Activated CD4-positive, alpha-beta T cell treated with anti-CD3 and anti-CD28 coated beads, Interleukin-2, amount 50 U/mL, for 48 hours (primary cell): Measurements from ENCODE around the gene AADACL2.
"Not testable (repeated sequence)": the region's sequence is repeated elsewhere in the genome, so short reads cannot be mapped to it uniquely, and the experiment has no call there.

Experiments used
- DNase-seq, 2 experiments: peaks; one replicate each; pipeline ENCODE4 v3.0.0-alpha.2; 2020

Gene AADACL2, protein sequence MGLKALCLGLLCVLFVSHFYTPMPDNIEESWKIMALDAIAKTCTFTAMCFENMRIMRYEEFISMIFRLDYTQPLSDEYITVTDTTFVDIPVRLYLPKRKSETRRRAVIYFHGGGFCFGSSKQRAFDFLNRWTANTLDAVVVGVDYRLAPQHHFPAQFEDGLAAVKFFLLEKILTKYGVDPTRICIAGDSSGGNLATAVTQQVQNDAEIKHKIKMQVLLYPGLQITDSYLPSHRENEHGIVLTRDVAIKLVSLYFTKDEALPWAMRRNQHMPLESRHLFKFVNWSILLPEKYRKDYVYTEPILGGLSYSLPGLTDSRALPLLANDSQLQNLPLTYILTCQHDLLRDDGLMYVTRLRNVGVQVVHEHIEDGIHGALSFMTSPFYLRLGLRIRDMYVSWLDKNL

DNA sequence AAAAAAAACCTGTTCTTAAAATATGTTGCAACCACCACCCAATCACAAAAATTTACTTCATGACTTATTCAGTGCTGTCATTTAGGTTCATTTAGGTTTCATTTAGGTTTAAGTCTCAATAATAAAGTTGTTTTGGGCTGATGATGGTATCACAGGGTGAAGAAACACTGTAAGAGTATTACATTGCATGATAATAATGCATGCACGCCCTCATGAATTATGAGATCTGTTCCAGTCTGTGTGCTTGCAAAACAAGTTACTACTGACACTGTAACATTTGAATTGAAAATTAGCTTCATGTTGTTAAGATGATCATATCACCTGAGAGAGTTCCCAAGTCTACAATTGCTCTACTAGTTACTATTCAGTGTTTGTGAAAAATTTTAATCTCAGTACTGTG is at the start of gene AADACL2:
TSS of gene AADACL2 (plus strand) at position 315 of the 400 bp plus-strand sequence. CDS start 109 bp downstream, outside the sequence.
- no peak for DNase-seq

DNA sequence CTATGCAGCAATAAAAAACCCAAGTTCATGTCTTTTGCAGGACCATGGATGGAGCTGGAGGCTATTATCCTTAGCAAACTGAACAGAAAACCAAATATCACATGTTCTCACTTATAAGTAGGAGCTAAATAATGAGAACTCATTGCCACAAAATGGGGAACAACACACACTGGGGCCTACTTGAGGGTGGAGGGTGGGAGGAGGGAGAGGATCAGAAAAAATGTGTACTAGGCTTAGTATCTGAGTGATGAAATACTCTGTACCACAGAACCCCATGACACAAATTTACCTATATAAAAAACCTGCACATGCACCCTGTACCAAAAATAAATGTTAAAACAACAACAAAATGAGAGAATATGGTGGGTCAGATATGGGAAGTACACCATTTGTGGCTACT is 49.6 kb upstream of the AADACL2 start:
- DNase-seq, result no peak

DNA sequence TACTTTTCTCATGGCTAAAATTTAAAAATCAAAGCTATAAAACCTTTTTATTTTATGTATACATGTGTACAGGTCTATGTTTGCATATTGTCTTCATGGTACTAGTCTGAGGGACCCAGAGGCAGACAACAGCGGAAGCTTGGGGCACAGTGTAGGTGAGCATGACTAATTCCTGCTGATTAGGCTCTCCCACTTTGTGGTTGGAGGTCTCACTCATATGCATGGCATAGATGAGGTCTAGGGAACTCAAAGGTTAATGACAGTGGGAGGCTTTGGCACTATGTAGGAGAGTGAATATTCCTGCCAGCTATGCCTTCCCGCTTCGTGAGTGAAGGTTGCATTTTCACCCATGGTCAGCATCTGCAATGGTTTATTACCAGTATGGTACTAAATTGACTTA is 47.5 kb upstream of the AADACL2 start:
- no peak for DNase-seq

DNA sequence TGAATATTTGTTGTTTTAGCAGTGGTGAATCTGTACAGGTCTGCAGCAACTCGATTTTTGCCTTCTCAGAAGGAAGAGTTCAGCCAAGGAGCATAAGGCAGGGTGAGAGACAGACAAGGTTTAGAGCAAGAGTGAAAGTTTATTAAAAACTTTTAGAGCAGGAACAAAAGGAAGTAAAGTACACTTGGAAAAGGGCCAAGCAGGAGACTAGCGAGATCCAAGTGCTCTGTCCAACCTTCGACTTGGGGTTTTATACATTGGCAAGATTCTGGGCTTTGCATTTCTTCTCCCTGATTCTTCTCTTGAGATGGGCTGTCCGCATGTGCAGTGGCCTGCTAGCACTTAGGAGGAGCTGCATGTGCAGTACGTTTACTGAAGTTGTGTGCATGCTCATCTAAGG is 46.7 kb upstream of the AADACL2 start:
- DNase-seq, result no peak

DNA sequence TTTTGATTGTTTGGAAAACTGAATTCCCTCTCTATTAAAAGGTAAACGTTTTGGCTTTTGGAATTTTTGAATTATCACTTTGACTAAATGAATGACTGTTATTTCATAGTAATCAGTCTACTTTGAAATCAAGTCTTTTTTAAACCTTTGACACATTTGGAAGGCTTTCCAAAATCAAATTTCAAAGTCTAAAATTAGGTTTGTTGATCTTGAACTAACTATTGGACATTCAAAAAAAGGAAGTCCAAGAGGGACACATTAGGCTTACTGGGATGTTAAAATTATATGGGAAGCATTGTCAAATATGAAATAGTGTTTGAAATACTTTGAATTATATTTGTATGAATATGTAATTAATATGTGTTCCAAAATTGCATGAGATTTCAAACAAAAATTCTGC is 45.2 kb upstream of the AADACL2 start:
- DNase-seq, result no peak

DNA sequence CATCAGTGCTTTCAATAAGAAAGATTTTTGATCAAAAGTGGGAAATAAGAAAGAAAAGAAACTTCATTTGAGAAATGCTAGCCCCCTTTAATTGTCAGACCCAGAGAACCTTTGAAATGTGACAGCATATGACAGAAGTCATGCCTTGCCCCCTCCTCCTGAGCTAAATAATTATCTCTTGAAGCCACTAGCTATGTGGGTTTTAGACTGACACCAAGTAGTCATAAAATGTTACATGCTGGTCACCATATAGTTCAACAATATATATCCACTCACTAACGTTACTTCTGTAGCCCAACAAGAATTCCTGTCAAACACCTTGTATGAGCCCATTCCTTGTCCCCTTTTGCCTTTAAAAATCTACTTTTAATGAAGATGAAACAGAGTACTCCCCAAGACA is 43.1 kb upstream of the AADACL2 start:
- DNase-seq, result no peak

DNA sequence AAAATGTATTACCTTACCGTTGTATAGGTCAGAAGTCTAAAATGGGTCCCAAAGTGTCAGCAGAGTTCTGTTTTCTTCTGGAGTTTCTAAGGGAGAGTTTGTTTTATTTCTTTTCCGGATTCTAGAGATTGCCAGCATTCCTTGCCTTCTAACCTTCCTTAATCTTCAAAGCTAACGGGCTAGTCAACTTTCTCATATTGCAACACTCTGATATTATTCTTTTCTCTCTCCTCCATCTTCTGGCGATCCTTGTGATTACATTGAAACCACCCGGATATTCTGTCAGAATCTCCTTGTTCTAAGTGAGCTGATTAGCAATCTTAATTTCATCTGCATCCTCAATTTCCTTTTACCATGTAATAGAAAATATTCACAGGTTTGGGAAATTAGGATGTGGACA is 36.2 kb upstream of the AADACL2 start:
- DNase-seq, result no peak

DNA sequence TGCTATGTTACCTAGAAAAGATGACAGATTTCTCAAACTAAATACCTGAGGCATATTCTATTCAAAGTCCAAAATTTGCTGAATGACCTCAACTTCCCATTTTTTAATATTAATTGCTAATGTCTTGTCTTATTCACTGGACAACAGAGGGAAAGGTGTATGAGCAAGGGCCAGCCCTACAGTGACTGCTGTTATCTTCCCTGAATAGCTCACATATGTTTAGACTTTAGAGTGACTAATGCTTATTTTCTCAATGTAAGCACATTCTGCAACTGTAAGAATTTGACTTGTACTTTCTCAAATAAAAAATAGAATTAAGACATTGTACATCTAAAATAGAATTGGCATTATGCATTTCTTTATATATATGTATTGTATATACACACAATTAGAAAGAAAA is 26.5 kb upstream of the AADACL2 start:
- DNase-seq, result no peak

DNA sequence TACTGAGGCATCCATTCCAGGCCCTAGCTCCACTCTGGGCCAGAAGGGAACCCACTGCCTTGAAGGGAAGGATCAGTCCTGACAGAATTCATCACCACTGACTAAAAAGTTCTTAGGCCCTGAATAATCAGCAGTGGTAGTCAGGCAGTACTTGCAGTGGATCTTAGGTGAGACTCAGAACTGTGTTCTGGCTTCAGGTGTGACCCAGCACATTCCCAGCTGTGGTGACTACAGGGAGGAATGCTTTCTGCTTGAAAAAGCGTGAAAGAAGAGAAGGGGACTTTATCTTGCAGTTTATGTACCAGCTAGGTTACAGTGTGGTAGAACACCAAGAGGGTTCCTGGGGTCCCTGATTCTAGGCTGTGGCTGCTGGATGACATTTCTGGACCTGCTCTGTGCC is 24.9 kb upstream of the AADACL2 start:
- DNase-seq, result no peak

DNA sequence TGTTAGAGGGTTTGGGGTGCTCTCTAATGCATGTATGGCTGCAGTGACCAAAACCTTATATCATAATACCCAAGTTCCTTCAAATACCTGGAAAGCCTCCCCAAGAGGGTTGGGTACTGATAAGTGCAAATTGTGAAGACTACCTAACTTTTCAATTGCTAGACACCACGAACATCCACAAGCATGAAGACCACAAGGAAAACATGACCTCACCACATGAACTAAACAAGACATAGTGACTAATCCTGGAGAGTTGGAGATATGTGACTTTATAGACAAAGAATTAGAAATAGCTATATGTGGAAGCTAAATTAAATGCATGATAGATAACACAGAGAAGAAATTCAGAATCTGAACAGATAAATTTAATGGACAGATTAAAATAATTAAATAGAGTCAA is 23.9 kb upstream of the AADACL2 start:
- DNase-seq, result no peak

DNA sequence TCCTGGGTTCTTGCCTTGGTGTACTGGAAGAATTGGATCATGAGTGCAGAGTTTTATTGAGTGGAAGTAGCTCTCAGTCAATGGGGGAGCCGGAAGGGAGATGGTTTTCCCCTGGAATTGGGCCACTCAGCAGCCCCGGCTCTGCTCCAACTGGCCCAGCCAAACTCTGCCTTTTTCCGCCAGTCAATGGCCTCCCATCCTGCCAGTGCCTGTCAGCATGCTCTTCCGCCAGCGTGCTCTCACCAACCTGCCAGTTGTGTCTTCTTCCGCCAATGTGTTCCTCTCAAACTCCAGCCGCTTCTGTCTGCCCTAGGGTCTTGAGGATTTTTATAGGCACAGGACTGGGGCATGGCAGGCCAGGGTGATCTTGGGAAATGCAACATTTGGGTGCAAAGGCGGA is 12.4 kb upstream of the AADACL2 start:
- no peak for DNase-seq

DNA sequence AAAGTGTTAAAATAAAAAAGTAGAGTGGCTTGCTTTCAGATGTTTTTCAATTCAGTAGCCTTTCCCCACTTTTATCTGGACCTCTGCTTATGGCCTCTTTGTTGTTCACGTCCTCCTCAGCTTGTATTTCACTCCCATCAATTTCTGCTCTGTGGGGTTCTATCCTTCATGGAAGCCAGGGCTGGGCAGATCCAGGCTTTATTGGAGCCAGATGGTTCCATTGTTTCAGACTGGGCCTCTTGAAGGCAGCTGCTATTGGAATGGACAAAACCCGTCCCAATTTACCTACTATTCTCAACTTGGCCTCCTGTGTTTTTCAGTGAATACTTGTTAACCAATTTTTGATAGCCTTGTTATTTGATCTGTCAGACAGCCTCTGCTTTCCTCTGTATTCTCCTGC is 10.9 kb upstream of the AADACL2 start:
- DNase-seq, result no peak

DNA sequence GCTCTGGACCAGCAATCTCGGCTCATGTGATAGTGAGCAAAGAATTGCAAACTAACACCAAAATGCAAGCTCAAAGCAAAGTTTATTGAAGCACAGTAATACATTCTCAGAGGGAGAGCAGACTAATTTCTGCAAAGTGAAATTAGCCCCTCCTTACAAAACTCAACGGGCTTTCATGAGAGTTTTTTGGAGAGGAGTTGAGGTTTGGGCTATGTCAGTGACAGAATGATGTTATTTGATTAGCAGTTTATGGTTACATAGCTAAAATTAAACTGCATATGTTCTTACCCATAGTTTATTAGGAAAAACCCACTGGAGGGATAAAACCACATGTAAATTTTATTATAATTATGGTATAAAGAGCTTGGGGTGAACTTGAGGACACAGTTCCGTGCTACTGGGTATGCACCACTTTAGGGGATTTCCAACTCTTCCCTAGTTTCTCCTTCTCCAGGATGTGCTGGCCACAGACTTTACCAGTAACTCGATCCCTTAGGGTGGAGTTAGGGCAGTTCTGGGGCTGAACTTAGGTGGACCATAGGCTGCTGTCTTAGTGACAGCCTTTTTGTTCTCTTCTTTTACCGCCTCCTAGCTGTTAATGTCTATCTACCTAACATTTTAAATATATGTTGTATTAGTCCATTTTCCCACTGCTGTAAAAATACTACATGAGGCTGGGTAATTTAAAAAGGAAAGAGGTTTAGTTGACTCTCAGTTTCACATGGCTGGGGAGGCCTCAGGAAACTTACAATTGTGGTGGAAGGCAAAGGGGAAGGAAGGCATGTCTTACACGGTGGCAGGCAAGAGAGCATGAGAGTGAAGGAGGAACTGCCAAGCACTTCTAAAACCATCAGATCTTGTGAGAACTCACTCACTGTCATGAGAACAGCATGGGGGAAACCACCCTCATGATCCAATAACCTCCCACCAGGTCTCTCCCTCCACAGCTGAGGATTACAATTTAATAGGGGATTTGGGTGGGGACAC is 8.9 kb upstream of the AADACL2 start:
- no peak for DNase-seq

DNA sequence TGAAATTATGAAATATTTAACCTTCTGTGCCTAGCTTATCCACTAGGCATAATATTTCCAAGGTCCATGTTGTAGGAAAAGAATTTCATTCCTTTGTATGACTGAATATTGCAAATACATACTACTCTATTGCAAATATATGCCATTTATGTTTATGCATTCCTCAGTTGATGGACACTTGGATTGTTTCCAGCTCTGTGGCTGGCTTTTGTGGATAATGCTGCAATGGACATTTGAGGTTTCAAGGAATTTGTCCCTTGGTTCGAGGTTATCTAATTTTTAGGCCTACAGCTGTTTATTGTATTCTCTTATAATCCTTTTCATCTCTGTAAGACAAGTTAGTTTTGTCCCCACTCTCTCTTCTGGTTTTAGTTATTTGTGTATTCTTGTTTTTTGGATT is 7.7 kb upstream of the AADACL2 start:
- no peak for DNase-seq

DNA sequence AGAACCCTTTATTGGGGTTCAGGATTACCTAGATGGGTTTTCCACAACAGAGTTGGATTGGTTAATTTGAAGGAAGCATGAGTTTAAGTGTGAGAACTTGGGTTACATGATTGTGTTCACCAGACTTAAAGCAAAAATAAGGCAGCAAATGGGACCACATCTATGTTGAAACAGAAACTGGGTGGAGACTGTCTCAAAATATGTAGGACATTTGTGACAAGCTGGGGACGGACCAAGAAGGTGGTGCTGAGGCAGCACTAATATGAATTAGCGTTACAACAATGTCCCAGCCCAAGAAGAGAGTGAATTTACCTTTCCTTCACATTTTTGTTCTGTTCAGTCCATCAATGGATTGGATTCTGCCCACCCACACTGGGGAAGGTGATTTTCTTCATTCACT is 866 bp upstream of the AADACL2 start:
- DNase-seq, result no peak

DNA sequence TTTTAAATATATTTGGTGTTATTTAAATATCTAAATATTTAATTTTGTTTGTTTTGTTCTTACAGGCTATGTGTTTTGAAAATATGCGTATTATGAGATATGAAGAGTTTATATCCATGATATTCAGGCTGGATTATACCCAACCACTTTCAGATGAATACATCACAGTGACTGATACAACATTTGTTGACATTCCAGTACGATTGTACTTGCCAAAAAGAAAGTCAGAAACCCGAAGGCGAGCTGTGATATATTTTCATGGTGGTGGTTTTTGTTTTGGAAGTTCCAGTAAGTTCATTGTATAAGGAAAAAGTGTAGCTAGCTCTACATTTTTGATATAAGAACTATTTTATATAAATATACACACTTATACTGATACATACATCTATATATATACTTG is 6.9 kb downstream of the AADACL2 start:
- no peak for DNase-seq

DNA sequence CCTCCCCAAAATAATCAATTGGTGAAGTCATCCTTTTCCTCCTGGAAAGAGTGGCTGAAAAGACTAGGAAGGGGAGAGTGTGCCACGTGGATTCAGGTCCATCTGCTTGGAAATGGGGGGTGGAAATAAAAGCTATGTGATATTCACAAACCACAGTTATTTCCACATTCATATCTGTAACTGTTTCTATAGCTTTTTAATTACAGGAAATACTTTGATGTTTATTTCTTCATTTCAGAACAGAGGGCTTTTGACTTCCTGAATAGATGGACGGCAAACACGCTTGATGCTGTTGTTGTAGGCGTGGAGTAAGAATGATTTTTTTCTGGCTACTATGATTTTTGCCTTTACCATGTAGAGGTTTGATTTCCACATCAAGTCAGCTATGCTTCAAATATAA is 10.1 kb downstream of the AADACL2 start:
- DNase-seq, result no peak

DNA sequence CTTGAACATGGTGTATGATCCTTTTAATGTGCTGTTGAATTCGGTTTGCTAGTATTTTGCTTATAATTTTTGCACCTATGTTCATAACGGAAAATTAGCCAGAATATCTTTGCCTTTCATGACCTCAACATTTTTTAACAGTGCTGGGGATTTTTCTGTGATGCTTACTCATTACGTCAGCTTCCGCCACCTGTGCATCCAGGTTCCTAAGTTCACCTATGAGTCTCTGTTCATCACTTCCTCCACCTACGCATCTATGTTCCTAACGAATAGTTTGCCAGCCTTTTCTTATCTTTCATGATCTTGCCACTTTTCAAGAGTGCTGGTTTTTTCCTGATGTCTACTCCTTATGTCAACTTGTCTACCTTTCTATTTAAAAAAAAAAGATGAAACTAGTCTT is 16.5 kb downstream of the AADACL2 start:
- DNase-seq, result no peak

DNA sequence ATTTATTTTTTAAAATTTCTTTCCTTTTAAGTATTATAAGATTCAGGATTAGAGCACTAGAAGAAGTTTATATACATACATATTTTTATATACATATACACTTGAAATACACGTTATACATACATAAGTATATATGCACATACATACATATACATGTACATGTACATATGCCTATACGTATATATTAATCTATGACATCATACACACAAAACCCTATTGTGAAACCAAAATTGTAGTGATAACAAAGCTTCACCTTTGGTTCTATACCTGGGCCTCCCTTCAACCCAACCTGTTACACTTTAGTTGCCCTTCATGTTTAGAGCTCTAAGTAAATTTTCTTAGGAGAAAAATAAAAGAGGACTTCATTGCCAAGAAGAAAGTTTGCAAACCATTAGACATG is 17.0 kb downstream of the AADACL2 start:
- DNase-seq, result no peak

DNA sequence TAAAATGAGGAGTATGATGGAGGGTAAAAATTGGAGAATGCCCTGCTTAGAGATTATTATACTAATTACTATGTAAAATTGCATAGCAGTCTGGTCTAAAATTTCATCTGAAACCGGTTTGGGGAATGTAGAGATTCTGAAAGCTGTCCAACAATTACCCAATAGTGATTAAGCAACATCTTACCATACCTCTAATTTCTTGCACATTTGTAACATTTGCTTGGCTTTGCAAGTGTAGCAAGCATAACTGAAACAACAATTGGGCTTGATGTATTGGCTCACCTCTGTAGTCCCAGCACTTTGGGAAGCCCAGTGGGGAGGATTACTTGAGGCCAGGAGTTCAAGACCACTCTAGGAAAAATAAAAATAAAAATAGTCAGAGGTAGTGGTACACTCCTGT is 17.4 kb downstream of the AADACL2 start:
- no peak for DNase-seq

DNA sequence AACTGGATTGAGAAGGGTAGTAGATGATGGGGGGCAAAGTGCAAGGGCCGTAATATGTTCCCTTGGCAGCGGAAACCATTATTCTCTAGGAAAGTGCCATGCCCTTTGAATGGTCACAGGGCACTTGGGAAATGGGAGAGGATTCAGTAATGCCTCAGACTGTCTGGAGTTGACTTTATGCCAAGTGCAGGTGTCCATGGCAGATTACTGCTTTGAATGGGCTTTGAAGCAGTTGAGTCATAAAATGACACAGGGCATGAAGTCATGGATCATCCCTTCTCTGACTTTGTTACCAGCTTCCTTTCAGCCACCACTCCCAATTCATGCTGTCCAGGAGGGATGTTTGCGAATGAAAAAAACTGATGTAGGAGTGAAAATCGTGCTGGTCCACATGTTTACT is 20.1 kb downstream of the AADACL2 start:
- DNase-seq, result no peak

DNA sequence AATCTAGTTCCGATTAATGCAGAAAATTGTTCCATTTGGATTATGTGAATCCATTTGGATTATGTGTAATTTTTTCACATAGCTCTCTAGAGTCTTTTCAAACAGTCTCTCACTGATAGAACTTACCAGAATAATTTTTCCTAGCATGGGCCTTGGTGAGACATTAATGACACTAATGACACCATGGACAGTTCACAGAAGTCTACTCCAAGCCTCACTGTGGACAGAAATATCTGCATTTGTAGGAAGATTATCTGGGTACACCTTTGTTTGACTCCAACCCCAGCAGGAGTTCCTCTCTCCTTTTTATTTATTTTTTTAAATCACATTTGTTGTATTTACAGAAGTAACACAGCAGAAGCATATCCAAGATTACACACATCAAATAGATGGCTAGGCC is 27.9 kb downstream of the AADACL2 start:
- no peak for DNase-seq

DNA sequence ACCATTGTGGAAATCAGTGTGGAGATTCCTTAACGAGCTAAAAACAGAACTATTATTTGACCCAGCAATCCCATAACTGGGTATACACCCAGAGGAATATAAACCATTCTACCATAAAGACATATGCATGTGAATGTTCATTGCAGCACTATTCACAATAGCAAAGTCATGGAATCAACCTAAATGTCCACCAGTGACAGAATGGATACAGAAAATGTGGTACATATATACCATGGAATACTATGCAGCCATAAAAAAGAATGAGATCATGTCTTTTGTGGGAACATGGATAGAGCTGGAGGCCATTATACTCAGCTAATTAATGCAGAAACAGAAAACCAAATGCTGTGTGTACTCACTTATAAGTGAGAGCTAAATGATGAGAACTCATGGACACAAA is 31.0 kb downstream of the AADACL2 start:
- DNase-seq, result not testable (repeated sequence)

DNA sequence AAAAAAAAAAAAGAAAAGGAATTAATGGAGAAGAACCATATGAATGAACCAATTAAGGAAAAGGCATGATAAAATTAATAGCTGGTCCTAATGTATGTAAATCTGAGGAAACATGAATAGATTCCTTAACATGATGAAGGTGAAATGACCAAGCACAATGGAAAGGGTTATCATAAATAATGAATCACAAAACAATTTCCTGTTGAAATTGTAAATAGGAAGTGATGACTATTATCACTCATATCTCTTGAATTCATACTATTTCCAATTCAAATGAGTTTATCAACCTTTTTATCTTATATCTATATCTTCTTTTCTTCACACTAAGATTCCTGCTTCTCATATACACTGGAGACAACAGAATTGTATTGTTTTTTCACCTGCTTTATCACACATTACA is 32.0 kb downstream of the AADACL2 start:
- DNase-seq, result no peak
